Dermis microvascular lymphatic vessel endothelial cell (primary cell): ENCODE measurements around the gene ATP5F1B. TPM values are rescaled to one million over a fixed set of nuclear protein-coding genes. Genes with fewer than 3 reads are reported as not detected.
"Not testable (repeated sequence)": the region's sequence is repeated elsewhere in the genome, so short reads cannot be mapped to it uniquely, and the experiment has no call there.

Source experiments
- DNase-seq, 2 donors: peaks; one replicate each; pipeline versions ENCODE4 v3.0.0 to v3.0.0-alpha.2; 2010; ENCODE audit warnings: low read depth in 2 of 2
- total RNA-seq: library from RNA; depleted of rRNA; stranded (reverse); fragments of >200 nt; gene quantifications from 2 replicates; pipeline ENCODE4 v1.2.1, GENCODE V29; 2014

Gene ATP5F1B
- 504 and 583 TPM in 2 replicates for total RNA-seq

DNA sequence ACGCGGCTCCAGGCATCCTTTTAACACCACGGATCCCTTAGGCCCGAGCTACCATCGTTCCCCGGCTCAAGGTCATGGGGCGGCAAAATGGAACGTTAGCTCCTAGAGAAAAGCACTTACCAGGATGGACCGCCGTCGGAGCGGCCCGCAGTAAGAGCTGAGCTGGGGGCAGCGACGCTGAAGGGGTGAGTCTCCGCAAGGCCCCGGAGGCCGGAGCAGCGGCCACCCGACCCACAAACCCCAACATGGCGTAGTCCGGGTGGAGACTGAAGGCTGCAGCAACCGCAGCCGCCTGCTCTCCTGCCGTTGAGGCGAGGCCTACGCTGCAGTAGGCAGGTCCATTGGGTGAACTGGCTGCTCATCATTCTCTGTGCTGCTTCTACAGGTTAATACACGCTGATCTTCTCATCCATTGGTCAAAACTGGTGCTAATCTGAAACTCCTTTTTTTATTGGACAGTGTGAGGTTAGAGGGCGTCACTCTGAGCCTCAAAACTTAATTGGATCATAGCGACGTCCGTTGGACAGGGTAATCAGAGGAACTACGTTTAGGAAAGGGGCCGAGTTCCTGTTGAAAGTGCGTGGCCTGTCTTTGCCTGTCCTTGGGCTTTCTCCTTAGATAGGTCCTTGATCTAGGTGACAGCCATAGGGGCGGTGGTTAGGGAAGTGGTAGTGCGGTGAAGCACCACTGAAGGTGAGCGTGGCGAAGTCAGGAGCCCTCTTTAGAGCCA lies at the start of gene ATP5F1B:
Gene ATP5F1B, minus strand, starts transcription at position 268 of the 730 bp plus-strand sequence. Its CDS starts 21 bp downstream, at position 247.
- peak; percentile 100 for DNase-seq

DNA sequence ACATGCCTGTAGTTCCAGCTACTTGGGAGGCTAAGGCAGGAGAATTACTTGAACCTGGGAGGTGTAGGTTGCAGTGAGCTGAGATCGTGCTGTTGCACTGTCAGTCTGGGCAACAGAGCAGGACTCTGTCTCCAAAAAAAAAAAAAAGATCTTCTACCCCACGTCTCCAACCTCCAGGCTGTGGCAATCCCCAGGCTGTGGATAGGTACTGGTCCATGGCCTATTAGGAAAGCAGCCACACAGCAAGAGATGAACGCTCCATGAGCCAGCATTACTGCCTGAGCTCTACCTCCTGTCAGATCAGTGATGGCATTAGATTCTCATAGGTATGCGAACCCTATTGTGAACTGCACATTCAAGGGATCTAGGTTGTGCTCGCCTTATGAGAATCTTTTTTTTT lies 48.4 kb upstream of the ATP5F1B start:
- no peak for DNase-seq

DNA sequence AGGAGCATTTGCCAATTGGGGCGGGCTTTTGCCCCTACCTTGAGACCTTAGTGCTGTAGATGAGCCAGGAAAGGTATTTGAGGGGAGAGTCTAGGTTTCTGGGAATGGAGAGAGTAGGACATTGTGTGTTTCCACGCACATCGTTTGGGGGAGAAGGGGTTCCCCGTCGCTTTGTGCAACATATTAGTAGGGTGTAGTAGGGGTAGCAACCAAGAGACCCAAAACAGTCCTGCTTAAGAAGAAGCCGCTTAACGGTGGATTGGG lies 43.0 kb upstream of the ATP5F1B start:
- no peak for DNase-seq

DNA sequence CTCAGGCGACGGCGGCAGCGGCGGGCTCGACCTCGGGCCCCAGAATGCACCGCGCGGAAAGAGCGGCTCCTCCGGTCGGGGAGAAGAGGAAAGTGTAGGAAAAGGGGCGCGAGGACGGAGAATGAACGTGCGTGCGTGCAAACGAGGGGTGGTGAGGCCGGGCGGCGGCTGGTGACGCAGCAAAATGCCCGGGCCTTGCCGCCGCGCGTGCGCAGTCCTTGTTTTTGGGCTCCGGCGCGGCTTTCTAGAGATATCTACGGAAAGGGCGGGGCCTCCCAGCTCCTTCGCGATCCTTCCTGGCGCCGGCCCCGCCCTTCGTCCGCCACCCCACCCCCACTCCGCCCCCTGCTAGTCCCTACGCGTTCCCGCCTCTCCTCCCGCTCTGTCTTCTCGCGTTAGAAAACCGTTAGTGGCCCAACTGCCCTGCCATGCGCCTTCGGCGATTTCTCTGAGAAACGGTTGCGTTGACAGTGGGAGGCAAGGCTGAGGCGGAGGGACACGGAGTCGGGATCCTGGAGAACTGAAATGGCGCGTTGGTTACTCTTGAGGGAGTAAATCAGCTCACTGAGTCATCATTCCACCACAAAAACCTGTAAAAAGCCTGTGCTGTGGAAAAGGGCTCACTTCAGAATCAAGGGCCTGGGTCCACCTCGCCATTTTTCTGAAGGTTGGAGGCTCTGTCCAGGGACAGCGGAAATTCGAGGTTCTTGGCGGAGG lies 42.5 kb upstream of the ATP5F1B start, which contains the start of gene PTGES3:
Gene PTGES3, minus strand, starts transcription at position 156 of the 717 bp plus-strand sequence. CDS start 285 bp downstream, outside the sequence.
- DNase-seq: peak; percentile 88 to 98

DNA sequence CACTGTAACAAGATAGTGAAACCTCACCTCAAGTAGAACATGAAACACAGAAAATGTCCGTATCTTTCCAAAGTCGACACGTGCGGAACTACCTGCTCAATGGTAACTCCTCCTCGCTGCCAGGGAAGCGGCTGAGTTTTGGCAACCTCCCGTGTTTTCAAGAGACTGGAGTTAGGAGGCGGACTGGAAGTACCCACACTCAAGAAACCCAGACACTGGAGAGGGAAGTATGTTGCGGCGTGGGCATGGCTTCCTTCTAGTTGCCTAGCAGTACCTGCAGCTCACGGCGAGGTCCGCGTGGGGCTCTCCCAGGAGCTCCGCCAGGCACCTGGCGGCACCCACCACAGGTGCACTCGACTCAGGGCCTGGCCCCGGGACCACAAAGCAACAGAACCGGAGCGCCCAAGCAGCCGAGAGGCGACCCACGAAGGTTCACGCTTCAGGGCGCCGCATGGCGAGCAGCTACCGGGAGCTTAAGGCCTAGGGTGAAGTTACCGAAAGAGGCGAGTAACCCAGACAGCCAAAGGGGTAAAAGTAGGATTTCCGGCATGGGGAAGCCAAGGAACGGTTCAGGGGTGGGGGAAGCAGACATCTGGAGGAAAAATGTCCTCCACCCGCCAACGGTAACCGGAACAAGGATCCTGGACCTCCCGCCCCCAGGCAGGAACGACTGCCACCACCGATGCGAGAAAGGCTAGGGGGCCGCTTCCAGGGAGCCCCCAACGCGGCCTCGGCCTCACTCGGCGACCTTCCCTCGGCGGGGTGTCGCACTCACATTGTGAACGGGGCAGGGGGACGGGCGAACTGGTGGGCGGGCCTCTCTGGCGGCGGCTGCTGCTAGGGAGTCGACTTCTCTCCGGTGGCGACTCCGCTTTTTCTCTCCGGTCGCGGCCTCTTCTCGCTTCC lies 41.7 kb upstream of the ATP5F1B start:
- peak in 1 of 2 donors; percentile 46 for DNase-seq

DNA sequence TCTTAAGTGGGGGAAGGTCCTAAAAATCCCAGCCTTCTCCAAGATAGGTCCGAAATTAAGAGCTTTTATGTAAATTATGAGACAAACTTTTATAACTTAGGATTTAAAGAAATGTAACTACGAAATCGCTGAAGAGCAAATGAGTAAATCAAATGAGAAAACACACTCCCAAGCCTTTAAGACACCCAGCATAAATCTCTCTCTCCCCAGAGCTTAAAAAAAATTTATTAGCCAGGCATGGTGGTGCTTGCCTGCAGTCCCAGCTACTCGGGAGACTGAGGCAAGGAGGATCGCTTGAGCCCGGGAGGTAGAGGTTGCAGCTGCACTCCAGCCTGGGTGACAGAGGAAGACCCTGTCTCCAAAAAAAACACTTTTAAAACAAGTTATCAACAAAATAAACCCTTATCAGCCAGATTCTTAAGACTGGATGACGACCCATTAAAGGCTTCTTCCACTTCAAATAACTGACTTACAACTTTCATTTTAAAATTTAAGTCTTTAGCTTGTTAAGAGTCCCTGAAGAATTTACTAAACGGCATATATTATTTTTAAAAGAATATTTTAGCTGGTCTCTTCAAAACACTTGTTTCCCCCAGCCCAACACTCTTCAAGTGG lies 39.1 kb upstream of the ATP5F1B start:
- no peak for DNase-seq

DNA sequence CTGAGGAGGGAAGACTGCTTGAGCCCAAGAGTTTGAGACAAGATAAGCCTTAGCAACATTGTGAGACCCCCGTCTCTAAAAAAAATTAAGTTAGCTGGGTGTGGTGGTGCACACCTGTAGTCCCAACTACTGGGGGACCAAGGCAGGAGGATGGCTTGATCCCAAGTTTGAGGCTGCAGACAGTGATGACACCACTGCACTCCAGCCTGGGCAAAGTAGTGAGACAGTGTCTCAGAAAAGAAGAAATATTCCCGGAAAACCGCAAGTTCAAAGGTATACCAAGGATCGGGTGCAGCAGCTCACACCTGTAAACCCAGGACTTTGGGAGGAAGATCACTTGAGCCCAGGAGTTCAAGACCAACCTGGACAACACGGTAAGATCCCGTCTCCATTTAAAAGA lies 36.5 kb upstream of the ATP5F1B start:
- DNase-seq: no peak

DNA sequence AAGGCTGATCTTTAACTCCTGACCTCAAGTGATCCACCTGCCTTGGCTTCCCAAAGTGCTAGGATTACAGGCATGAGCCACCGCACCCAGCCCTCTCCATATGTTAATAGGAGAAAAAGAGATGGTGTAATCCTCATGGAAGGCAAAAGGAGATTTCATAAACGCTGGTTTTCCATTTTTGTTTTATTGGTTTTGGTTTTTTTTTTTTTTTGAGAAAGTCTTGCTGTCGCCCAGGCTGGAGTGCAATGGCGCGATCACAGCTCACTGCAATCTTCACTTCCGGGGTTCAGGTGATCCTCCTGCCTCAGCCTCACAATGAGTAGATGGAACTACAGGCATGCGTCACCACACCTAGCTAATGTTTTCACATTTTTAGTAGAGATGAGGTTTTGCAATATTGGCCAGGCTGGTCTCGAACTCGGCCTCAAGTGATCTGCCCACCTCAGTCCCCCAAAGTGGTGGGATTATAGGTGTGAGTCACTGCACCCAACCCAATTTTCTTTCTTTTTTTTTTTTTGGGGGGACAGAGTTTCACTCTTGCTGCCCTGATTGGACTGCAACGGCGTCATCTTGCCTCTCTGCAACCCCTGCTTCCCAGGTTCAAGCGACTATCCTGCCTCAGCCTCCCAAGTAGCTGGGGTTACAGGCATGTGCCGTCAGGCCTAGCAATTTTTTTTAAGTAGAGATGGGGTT lies 34.2 kb upstream of the ATP5F1B start:
- no peak for DNase-seq

DNA sequence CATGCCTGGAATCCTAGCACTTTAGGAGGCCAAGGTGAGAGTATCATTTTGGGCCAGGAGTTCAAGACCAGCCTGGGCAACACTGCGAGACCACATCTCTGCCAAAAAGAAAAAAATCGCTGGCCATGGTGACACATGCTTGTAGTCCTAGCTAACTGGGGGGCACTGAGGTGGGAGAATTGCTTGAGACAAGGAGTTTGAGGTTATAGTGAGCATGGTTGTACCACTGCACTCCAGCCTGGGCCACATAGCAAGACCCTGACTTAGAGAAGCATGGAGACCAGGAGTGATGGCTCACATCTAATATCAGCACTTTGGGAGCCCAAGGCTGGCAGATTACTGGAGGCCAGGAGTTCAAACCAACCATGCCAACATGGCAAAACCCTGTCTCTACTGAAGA lies 33.1 kb upstream of the ATP5F1B start:
- DNase-seq: no peak

DNA sequence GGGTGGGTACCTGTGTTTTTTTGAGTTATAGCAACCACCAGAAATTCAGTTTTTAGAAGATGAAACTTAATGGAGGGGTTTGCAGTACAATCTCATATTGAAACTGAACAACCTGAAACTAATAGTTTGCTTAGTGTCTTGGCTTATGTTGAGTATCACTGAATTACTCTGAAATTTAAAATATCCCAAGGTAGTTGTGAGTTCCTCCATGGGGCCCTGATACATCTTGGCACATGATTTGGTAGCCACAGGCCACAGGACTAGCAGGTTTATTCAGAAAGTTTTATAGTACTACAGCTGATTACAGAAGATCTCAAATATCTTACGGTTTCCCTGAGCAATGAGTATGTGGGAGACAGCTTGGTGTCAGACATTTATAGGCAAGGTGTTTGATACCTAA lies 31.9 kb upstream of the ATP5F1B start:
- DNase-seq: no peak

DNA sequence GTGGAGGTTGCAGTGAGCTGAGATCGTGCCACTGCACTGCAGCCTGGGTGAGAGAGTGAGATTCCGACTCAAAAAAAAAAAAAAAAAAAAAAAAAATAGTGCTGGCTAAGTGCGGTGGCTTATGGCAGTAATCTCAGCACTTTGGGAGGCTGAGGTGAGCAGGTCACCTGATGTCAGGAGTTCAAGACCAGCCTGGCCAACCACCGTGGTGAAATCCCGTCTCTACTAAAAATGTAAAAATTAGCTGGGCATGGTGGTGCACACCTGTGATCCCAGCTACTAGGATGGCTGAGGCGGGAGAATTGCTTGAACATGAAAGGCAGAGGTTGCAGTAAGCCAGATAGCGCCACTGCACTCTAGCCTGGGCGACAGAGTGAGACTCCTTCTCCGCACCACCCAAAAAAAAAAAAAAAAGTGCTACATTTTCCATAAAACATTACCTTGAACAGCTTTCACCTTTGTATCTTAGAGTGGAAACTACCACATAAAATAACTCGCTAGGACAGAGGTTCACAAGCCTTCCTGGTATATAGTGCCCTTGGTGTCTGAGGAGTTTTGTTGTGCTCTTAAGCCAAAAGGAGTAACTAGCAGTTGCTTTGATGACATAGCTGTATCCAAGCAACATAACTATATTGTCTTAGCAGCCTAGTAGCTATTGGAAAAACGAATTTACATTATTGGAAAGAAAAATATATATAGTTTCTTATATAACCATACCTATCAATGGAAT lies 31.2 kb upstream of the ATP5F1B start:
- DNase-seq: no peak

DNA sequence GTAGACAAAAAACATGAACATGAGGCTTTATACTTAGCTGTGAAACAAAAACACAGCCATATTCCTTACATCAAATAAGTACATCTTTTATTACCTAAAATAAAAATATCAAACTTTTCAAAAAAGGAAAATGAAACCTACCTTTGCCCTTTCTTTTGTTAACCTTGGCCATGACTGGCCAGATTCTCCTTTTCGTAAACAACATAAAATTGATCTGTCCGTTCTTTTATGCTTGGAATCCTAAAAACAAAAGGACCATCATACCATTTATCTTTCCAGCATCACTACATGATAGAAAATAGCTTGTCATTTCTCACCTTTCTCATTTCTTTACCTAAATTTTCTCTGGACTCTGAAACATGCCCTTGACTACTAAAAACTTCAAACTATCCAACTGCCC lies 25.8 kb upstream of the ATP5F1B start:
- no peak for DNase-seq

DNA sequence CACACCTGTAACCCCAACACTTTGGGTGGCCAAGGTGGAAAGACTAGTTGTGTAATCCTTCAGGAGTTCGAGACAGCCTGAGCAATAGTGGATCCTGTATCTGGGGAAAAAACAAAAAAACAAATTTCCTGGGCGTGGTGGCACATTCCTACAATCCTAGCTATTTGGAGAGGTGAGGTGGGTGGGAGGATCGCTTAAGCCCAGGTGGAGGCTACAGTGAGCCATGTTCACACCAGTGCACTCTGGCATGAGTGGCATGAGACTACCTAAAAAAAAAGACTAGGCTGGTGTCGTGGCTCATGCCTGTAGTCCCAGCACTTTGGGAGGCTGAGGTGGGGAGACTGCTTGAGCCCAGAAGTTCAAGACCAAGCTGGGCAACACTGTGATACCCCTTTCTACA lies 25.1 kb upstream of the ATP5F1B start:
- DNase-seq: no peak

DNA sequence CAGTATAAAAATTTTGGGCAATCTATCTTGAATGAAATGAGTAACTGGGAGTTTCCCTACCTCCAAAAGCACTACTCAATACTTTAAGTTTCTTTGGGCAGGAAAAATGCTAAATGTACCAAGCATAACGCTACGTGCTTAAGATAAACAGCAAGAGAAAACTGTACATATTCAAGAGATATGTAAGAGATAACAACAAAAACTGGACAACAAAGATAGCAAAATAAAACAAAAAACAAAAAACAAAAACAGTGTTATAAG lies 22.3 kb upstream of the ATP5F1B start:
- no peak for DNase-seq

DNA sequence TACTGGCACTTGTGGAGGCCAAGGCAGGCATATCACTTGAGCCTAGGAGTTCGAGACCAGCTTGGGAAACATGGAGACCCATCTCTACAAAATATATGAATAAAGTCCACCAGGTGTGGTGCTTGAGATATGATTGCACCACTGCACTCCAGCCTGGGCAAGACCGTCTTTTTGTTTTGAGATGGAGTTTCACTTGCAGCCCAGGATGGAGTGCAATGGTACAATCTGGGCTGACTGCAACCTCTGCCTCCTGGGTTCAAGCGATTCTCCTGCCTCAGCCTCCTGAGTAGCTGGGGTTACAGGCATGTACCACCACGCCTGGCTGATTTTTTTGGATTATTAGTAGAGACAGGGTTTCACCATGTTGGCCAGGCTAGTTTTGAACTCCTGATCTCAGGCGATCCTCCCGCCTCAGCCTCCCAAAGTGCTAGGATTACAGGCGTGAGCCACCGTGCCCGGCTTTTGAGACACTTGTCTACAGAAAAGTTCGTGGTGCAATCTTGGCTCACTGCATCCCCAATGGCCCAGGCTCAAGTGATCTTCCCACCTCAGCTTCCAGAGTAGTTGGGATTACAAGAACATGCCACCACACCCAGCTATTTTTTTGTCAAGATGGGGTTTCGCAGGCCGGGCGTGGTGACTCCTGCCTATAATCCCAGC lies 16.3 kb upstream of the ATP5F1B start:
- no peak for DNase-seq

DNA sequence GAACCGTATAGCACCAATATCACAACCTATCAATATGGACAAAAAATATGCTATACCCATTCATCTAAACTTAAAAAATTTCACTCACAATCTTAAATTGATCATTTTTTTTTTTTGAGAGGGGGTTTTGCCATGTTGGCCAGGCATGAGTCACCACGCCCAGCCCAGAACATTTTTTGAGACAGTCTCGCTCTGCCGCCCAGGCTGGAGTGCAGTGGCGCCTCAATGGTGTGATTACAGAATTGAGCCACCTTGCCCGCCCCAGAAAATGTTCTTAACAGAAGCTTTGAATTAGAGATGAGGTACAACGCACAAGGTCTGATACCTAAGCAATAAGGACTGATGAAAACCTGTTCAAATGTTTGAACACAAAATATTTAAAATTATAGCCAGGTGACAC lies 15.8 kb upstream of the ATP5F1B start:
- no peak for DNase-seq

DNA sequence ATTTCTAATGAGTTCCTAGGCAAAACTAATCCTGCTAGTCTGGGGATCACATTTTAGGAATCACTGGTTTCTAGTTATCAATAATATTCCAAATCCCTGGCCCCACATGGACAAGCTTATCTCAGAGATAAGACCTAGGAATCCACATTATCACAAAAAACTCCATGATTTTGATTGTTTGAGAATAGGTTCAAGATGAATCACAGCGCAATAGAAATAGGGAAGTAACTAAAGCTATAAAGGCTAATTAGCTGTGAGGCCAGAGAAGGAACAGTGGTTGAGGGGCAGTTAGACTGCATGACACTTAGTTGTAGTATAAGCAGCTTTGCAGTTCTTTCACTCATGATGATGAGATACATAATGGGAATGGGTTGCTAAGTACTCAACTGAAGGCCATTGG lies 13.1 kb upstream of the ATP5F1B start:
- DNase-seq: no peak

DNA sequence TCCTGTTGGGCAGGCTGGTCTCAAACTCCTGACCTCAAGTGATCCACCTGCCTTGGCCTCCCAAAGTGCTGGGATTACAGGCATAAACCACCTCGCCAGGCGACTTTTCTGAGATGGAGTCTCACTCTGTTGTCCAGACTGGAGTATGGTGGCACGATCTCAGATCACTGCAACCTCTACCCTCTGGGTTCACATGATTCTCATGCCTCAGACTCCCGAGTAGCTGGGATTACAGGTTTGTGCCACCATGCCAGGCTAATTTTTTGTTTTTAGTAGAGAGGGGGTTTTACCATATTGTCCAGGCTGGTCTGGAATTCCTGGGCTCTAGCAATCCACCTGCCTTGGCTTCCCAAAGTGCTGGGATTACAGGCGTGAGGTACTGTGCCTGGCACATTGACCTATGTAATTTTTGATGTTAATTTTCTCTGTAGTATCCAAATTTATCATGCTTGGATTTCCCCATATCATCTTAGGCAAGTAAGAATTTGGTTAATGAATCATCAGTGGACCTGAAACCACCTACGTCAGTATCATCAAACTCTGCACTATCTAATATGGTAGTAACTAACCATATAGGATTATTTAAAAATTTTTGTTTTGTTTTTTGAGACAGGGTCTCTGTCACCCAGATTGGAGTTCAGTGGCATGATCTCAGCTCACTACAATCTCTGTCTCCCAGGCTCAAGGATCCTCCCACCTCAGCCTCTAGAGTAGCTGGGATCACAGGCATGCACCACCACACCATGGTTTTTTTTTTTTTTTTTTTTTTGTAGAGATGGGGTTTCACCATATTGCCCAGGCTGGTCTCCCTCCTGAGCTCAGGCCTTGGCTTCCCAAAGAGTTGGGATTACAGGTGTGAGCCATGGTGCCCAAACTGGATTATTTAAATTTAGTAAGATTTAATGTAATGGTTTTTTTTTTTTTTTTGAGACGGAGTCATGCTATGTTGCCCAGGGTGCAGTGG lies 11.9 kb upstream of the ATP5F1B start:
- DNase-seq: no peak

DNA sequence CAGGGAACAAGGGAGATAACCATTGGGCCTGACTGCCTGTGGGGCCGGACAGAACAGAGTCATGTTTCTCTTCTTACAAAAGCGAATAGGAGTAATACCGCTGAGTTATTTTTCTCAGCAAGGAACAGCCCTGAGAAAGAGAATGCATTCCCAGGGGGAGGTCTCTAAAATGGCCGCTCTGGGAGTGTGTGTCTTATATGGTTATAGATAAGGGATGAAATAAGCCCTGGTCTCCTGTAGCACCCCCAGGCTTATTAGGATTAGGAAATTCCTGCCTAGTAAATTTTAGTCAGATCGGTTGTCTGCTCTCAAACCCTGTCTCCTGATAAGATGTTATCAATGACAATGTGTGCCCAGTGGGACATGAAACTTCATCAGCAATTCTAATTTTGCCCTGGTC lies 8.0 kb upstream of the ATP5F1B start:
- not testable (repeated sequence) for DNase-seq
